Spinal cord (tissue), 10 donors: ENCODE results near the gene CD69. TPM values are rescaled to one million over a fixed set of nuclear protein-coding genes. Genes with fewer than 3 reads are reported as not detected.

Experiments used
- DNase-seq, 6 donors: peaks; one replicate each; pipeline versions ENCODE4 v3.0.0 to v3.0.0-alpha.2; 2013 to 2015; ENCODE audit warnings: low spot score in 6 of 6, low read depth in 4 of 6
- H3K27ac ChIP-seq: one replicate; pipeline ENCODE4 v1.5.1; 2013; ENCODE audit warnings: low read depth, low read length, control low read depth
- H3K27me3 ChIP-seq: one replicate; pipeline ENCODE4 v1.6.1; 2013; ENCODE audit warnings: low read length; ENCODE audit not compliant: control insufficient read depth, insufficient read depth
- H3K36me3 ChIP-seq: one replicate; pipeline ENCODE4 v1.6.1; 2013; ENCODE audit warnings: low read length; ENCODE audit not compliant: control insufficient read depth, insufficient read depth
- H3K4me1 ChIP-seq: one replicate; pipeline ENCODE4 v1.6.1; 2013; ENCODE audit warnings: low read length; ENCODE audit not compliant: control insufficient read depth, insufficient read depth
- H3K4me3 ChIP-seq: one replicate; pipeline ENCODE4 v1.5.1; 2013; ENCODE audit warnings: low read depth, low read length, control low read depth
- H3K9me3 ChIP-seq: one replicate; pipeline ENCODE4 v1.6.1; 2013; ENCODE audit warnings: low read length; ENCODE audit not compliant: control insufficient read depth, insufficient read depth
- WGBS: methylation state at CpG from one replicate; pipeline ENCODE4 v1.1.5; 2013; ENCODE audit warnings: missing lambda C conversion rate; ENCODE audit not compliant: insufficient coverage; 5-methylcytosine and 5-hydroxymethylcytosine counted together
- polyA plus RNA-seq, 2 donors: library from polyadenylated mRNA; unstranded; fragments of 120-200 nt; gene quantifications; one replicate each; pipeline ENCODE4 v1.2.1, GENCODE V29; 2013; ENCODE audit not compliant: insufficient read length in 2 of 2
- total RNA-seq, 2 donors: library from RNA; depleted of rRNA in 1 of 2; stranded (reverse); fragments of 120-200 nt in 1 of 2; fragments of >200 nt in 1 of 2; gene quantifications; one replicate each; pipeline versions ENCODE4 v1.2.3 to v1.2.4, GENCODE V29; 2013 to 2014
- donor health status: healthy.

Gene CD69
- total and polyA plus RNA-seq, 4 donors: 0.63 to 9.6 (median 1.6) TPM

GRCh38 chr12:9752145-9752933, 8.4 kb downstream of the CD69 start:
- Histone ChIP-seq H3K9me3 (no peaks in the 10 kb centered on the region), H3K4me3 (no peak overlapping the region), H3K27ac (no peak overlapping the region), H3K4me1 (no peaks in the 10 kb centered on the region), H3K36me3 (no peaks in the 10 kb centered on the region), H3K27me3 (no peaks in the 10 kb centered on the region)
- WGBS: no CpG with 5 or more reads among the region's 2 CpGs
- no peak for DNase-seq

GRCh38 chr12:9751204-9752144, 9.2 kb downstream of the CD69 start:
- no peak overlapping the region for H3K27ac ChIP-seq
- H3K4me3 ChIP-seq: no peak overlapping the region
- no peaks in the 10 kb centered on the region for H3K27me3 ChIP-seq
- H3K4me1 ChIP-seq: no peaks in the 10 kb centered on the region
- H3K36me3 ChIP-seq: no peaks in the 10 kb centered on the region
- H3K9me3 ChIP-seq: no peaks in the 10 kb centered on the region
- 53% methylated on average over 3 of the region's 9 CpGs for WGBS
- DNase-seq: peak in 2 of 6 donors; percentile 20 to 76

- peak; percentile 35 to 91 (median 58) for DNase-seq
Measured at GRCh38 chr12:9750276-9751203, 10.2 kb downstream of the CD69 start.

GRCh38 chr12:9749640-9750039, 11.1 kb downstream of the CD69 start:
- WGBS: no CpG with 5 or more reads among the region's 1 CpG
- Histone ChIP-seq H3K4me3 (no peak overlapping the region), H3K9me3 (no peaks in the 10 kb centered on the region), H3K36me3 (no peaks in the 10 kb centered on the region), H3K27ac (no peak overlapping the region), H3K4me1 (no peaks in the 10 kb centered on the region), H3K27me3 (no peaks in the 10 kb centered on the region)
- no peak for DNase-seq

More at GRCh38 chr12:9750276-9751203, 10.2 kb downstream of the CD69 start:
- Histone ChIP-seq H3K36me3 (no peaks in the 10 kb centered on the region), H3K4me1 (no peaks in the 10 kb centered on the region), H3K4me3 (peak overlapping the region; percentile 16), H3K27ac (no peak overlapping the region), H3K9me3 (no peaks in the 10 kb centered on the region), H3K27me3 (no peaks in the 10 kb centered on the region)
- 0% methylated on average over 7 of the region's 20 CpGs for whole genome bisulfite sequencing

- no peak overlapping the region for H3K4me3 ChIP-seq
- H3K27ac ChIP-seq: no peak overlapping the region
- no peaks in the 10 kb centered on the region for H3K27me3 ChIP-seq
- DNase-seq: no peak
- H3K36me3 ChIP-seq: no peaks in the 10 kb centered on the region
- no peaks in the 10 kb centered on the region for H3K4me1 ChIP-seq
- no peaks in the 10 kb centered on the region for H3K9me3 ChIP-seq
- WGBS: 71% methylated on average over 1 of the region's 3 CpGs
Measured at GRCh38 chr12:9745199-9745598, 15.5 kb downstream of the CD69 start.

- WGBS: 82% methylated on average over 5 of the region's 5 CpGs
- Histone ChIP-seq H3K9me3 (no peaks in the 10 kb centered on the region), H3K4me3 (no peak overlapping the region), H3K36me3 (no peaks in the 10 kb centered on the region), H3K27ac (no peak overlapping the region), H3K27me3 (no peaks in the 10 kb centered on the region), H3K4me1 (no peaks in the 10 kb centered on the region)
- no peak for DNase-seq
Measured at GRCh38 chr12:9742661-9743060, 18.0 kb downstream of the CD69 start.

- Histone ChIP-seq H3K27me3 (no peaks in the 10 kb centered on the region), H3K36me3 (no peaks in the 10 kb centered on the region), H3K4me3 (no peak overlapping the region), H3K9me3 (no peaks in the 10 kb centered on the region), H3K4me1 (no peaks in the 10 kb centered on the region), H3K27ac (no peak overlapping the region)
- no CpG with 5 or more reads among the region's 4 CpGs for WGBS
- no peak for DNase-seq
Measured at GRCh38 chr12:9741726-9742125, 19.0 kb downstream of the CD69 start.

- no peaks in the 10 kb centered on the region for H3K4me1 ChIP-seq
- no peak overlapping the region for H3K4me3 ChIP-seq
- 79% methylated on average over 4 of the region's 7 CpGs for WGBS
- H3K9me3 ChIP-seq: no peaks in the 10 kb centered on the region
- H3K36me3 ChIP-seq: no peaks in the 10 kb centered on the region
- H3K27ac ChIP-seq: no peak overlapping the region
- DNase-seq: no peak
- no peaks in the 10 kb centered on the region for H3K27me3 ChIP-seq
Measured at GRCh38 chr12:9740106-9740750, 20.5 kb downstream of the CD69 start.
